Measurements from ENCODE around the gene GRIN3B.

GRIN3B gene

GRCh38 chr19:991174-991931, 8.9 kb upstream of the GRIN3B start:
- TF ChIP-seq REST (IDR thresholded peaks at IDR 0.05; ENCODE audit: insufficient read depth in 1 of 2, low read depth in 2 of 2, low read length in 2 of 2) (no peak), SIN3A (IDR thresholded peaks at IDR 0.05; ENCODE audit: borderline replicate concordance, insufficient read depth, low read length) (no peak), FOXP2 (optimal IDR thresholded peaks at IDR 0.05; ENCODE audit: borderline replicate concordance, extremely low read depth, extremely low read length, insufficient read depth) (no peak), POLR2AphosphoS5 (IDR thresholded peaks at IDR 0.05; ENCODE audit: low read depth, low read length) (no peak), TAF1 (IDR thresholded peaks at IDR 0.05; ENCODE audit: borderline replicate concordance, insufficient read depth, low read length) (no peak)

GRCh38 chr19:991932-992669, 8.1 kb upstream of the GRIN3B start:
- no peak for TF ChIP-seq SIN3A (IDR thresholded peaks at IDR 0.05; ENCODE audit: borderline replicate concordance, insufficient read depth, low read length)
- no peak for TF ChIP-seq TAF1 (IDR thresholded peaks at IDR 0.05; ENCODE audit: borderline replicate concordance, insufficient read depth, low read length)
- TF ChIP-seq POLR2AphosphoS5 (IDR thresholded peaks at IDR 0.05; ENCODE audit: low read depth, low read length), result no peak
- TF ChIP-seq REST (IDR thresholded peaks at IDR 0.05; ENCODE audit: insufficient read depth in 1 of 2, low read depth in 2 of 2, low read length in 2 of 2), result no peak
- TF ChIP-seq FOXP2 (optimal IDR thresholded peaks at IDR 0.05; ENCODE audit: borderline replicate concordance, extremely low read depth, extremely low read length, insufficient read depth), result no peak

- TF ChIP-seq REST (IDR thresholded peaks at IDR 0.05; ENCODE audit: insufficient read depth in 1 of 2, low read depth in 2 of 2, low read length in 2 of 2), result no peak
- no peak for TF ChIP-seq SIN3A (IDR thresholded peaks at IDR 0.05; ENCODE audit: borderline replicate concordance, insufficient read depth, low read length)
- TF ChIP-seq TAF1 (IDR thresholded peaks at IDR 0.05; ENCODE audit: borderline replicate concordance, insufficient read depth, low read length), result no peak
- no peak for TF ChIP-seq FOXP2 (optimal IDR thresholded peaks at IDR 0.05; ENCODE audit: borderline replicate concordance, extremely low read depth, extremely low read length, insufficient read depth)
Observed at GRCh38 chr19:992670-993055, 7.6 kb upstream of the GRIN3B start.

- TF ChIP-seq REST (IDR thresholded peaks at IDR 0.05; ENCODE audit: insufficient read depth in 1 of 2, low read depth in 2 of 2, low read length in 2 of 2) (no peak), TAF1 (IDR thresholded peaks at IDR 0.05; ENCODE audit: borderline replicate concordance, insufficient read depth, low read length) (no peak), POLR2AphosphoS5 (IDR thresholded peaks at IDR 0.05; ENCODE audit: low read depth, low read length) (no peak), FOXP2 (optimal IDR thresholded peaks at IDR 0.05; ENCODE audit: borderline replicate concordance, extremely low read depth, extremely low read length, insufficient read depth) (no peak), SIN3A (IDR thresholded peaks at IDR 0.05; ENCODE audit: borderline replicate concordance, insufficient read depth, low read length) (no peak)
Observed at GRCh38 chr19:993361-993830, 6.8 kb upstream of the GRIN3B start.
